Measurements from ENCODE around the gene BID. TPM values are rescaled to one million over a fixed set of nuclear protein-coding genes. Genes with fewer than 3 reads are reported as not detected.
"Not testable (repeated sequence)": the region's sequence is repeated elsewhere in the genome, so short reads cannot be mapped to it uniquely, and the experiment has no call there.

The BID gene
- total RNA-seq, 1 donor from 2014 or later: 18.6 TPM

DNA sequence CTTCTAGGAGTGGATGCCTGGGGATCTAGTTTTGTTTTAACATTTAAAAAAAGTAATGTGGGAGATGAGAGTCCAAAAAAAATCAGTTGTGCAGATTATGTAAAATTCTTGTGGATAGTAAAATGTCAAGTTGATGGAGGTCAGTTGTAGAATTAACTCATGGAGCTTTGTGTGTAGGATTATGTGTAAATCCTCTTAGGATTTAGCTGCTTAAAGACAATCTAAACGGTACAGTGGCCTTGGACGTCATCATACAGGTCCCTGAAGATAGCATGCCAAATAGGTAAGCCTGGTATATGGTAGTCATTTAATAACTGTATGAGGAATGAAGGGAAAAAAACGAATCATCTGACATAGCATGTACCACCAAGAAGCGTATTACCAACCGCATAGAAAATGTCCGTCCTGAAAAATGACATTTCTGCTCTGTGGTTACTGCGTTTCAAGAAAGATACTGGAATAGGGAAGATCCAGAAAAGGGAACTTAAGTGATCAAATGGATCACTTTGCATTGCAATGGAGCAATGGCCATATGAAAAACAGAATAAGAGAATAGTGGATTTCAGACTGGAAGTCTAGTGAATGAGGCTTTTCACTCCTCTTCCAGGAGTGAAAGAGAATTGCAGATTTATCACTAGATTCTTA is 74.5 kb downstream of the BID start:
- DNase-seq: no peak

DNA sequence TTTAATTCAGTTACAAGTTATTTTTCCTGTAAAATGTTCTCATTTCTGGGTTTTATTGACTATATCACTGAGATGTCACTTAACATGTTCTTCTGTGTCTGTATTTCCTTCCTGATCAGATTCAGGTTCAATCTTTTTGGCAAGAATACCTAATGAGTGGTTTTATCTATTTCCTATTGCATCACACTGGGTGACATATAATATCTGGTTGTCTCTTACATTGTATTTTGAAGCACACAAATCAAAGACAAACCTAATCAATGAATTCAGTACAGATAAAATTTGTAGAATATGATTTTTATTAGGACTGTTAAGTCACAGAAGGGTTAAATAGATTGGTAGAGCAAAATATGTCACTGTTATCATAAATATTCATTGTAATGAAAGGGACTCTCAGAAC is 75.3 kb downstream of the BID start:
- no peak for DNase-seq

DNA sequence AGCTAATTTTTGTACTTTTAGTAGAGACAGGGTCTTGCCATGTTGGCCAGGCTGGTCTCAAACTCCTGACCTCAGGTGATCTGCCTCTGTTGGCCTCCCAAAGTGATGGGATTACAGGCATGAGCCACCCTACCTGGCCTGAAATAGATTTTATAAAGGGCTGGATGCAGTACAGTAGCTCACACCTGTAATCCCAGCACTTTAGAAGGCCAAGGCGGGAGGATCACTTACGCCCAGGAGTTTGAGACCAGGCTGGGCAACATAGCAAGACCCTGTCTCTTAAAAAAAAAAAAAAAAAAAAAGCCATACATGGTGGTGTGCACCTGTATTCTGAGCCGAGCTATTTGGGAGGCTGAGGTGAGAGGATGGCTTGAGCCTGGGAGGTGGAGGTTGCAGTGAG is 76.0 kb downstream of the BID start:
- not testable (repeated sequence) for DNase-seq

DNA sequence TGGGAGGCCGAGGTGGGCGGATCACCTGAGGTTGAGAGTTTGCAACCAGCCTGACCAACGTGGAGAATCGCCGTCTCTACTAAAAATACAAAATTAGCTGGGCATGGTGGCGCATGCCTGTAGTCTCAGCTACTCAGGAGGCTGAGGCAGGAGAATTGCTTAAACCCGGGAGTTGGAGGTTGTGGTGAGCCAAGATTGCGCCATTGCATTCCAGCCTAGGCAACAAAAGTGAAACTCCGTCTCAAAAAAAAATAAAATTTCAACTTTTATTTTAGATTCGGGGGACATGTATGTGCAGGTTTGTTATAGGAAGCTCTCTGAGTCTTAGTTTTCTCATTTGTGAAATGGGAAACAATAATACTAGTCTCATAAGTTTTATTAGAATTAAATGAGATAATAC is 77.1 kb downstream of the BID start:
- DNase-seq: not testable (repeated sequence)

DNA sequence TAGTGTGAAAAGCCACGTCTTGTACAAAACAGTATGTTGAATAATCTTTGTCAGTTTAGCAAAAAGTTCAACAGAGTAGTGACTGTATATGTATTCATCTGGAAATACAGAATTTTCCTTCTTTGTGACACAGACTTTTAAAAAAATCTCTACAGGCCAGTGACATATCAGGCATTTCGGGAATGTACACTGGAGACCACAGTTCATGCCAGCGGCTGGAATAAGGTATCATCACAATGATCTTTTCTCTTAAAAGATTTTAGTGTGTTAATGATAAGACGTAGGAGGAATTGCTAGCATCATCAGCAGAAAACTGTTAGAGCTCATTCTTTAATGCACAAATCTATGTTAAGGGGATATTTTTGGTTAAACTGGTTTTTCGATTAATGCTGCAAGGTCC is 78.3 kb downstream of the BID start:
- DNase-seq: no peak

DNA sequence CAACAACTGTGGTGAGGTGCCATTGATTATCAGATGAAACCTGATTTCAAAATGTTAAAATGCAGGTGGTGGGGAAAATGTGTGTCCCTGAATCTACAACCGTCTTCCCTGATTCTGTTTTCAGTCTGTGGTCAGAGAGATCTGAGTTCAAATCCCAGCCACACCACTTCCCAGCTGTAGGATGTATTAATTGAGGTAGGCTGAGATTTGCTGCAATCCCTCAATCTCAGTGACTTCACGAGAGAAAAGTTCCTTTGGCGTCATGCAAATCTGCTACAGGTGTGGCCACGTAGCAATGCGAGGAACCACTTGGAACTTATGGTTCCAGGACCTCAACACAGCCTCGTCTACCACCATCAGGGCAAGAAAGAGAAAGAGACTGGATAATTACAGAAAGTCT is 79.5 kb downstream of the BID start:
- DNase-seq: no peak

DNA sequence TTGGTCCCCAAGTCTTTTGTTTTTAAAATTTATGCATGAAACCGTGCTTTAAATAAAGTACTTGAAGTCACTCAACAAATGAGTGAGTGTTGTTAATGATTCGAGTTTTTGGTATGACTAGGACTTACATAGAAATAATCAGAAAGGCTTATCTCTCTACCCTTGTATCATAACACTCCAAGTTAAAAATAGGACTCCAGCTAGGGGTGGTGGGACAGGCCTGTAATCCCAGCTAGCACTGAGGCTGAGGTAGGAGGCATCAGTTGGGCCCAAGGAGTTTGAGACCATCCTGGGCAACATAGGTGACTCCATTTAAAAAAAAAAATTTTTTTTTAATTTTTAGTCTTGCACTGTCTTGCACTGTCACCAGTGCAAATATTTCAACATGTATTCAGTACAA is 80.1 kb downstream of the BID start:
- no peak for DNase-seq

DNA sequence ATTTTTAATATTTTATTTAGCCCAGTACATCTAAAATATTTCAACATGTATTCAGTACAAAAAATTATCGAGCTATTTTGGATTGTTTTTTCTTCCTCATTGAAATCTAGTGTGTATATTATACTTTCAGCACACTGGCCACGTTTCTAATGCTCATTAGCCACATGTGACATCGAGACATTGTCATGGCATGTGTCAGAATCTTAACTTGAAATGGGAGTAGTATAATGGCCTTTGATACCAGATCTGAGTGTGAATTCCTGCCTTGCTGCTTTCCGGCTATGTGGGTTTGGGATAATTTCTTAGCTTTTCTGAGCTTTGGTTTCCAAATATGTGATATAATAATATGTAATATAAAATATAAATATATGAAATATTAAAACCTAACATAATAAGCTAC is 81.4 kb downstream of the BID start:
- DNase-seq: no peak

DNA sequence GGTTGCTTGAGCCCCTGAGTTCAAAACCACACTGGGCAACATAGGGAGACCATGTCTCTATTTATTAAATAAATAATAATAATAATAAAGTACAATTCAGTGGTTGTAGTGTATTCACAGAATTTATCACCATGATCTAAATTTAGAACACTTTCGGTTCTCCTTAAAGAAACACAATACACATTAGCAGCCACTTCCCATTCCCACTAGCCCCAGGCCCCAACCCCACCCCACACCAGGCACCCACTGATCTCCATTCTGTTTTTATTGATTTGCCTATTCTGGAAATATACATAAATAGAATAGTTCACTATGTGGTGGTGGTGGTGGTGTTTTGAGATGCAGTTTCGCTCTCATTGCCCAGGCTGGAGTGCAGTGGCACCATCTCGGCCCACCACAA is 90.0 kb downstream of the BID start:
- DNase-seq: no peak

Small RNA genes within 50 kb of the gene (small RNA-seq; reads per million reads assigned to genes)
- not detected for gene MIR3198-1 (ENCODE audit: low replicate concordance)

Other genes with a start within 250 kb of the BID start
- gene SLC25A18, start 211.0 kb downstream of the BID start, total RNA-seq: not detected
- 102 TPM for gene ATP6V1E1, start 145.7 kb downstream of the BID start, total RNA-seq
- gene BCL2L13, start 135.7 kb downstream of the BID start, total RNA-seq: 61.5 TPM

Data from tongue (tissue), 3 donors.